DOHH2 (cell line): ENCODE measurements around the gene FUOM.
"Not testable (repeated sequence)": the region's sequence is repeated elsewhere in the genome, so short reads cannot be mapped to it uniquely, and the experiment has no call there.

Source experiments
- EZH2phosphoT487 ChIP-seq: fragments of 200-600 bp; sonication (generic); IDR thresholded peaks from 2 replicates; pipeline ENCODE4 v1.6.1; 2017; ENCODE audit warnings: borderline replicate concordance, mild to moderate bottlenecking, antibody characterized with exemption, low read length, moderate library complexity, mixed read lengths
- TF ChIP-seq, protein P1 (sequence below): fragments of 200-600 bp; sonication (generic); IDR thresholded peaks from one replicate; pipeline ENCODE4 v1.5.1; 2014; ENCODE audit warnings: antibody characterized with exemption, mild to moderate bottlenecking, low read depth, low read length; ENCODE audit not compliant: poor library complexity, severe bottlenecking

DNA sequence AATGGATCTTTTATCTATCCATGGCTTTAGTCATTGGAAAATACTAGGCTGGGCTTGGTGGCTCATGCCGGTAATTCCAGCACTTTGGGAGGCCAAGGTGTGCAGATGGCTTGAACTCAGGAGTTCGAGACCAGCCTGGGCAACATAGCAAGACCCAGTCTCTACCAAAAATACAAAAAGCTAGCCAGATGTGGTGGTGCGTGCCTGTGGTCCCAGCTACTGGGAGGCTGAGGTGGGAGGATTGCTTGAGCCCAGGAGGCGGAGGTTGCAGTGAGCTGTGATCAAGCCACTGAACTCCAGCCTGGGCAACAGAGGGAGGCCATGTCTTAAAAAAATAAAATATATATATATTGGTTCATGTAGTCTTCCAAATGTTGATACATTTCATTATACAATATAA lies 29.1 kb upstream of the FUOM start:
- TF ChIP-seq, protein P1, sequence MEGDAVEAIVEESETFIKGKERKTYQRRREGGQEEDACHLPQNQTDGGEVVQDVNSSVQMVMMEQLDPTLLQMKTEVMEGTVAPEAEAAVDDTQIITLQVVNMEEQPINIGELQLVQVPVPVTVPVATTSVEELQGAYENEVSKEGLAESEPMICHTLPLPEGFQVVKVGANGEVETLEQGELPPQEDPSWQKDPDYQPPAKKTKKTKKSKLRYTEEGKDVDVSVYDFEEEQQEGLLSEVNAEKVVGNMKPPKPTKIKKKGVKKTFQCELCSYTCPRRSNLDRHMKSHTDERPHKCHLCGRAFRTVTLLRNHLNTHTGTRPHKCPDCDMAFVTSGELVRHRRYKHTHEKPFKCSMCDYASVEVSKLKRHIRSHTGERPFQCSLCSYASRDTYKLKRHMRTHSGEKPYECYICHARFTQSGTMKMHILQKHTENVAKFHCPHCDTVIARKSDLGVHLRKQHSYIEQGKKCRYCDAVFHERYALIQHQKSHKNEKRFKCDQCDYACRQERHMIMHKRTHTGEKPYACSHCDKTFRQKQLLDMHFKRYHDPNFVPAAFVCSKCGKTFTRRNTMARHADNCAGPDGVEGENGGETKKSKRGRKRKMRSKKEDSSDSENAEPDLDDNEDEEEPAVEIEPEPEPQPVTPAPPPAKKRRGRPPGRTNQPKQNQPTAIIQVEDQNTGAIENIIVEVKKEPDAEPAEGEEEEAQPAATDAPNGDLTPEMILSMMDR, result not testable (repeated sequence)
- not testable (repeated sequence) for TF ChIP-seq EZH2phosphoT487
